HepG2 (cell line): ENCODE measurements around the gene COL27A1. TPM values are rescaled to one million over a fixed set of nuclear protein-coding genes. Genes with fewer than 3 reads are reported as not detected.

ENCODE experiments used
- HNF4A ChIP-seq: sonication (generic); formaldehyde crosslinking; IDR thresholded peaks from 2 replicates; pipeline ENCODE4 v1.4.0; 2020; ENCODE audit warnings: missing genetic modification reagents
- ZNF687 ChIP-seq: sonication (generic); formaldehyde crosslinking; IDR thresholded peaks from 2 replicates; pipeline ENCODE4 v1.5.1; 2020; ENCODE audit warnings: mild to moderate bottlenecking, missing genetic modification reagents, moderate library complexity
- ZSCAN20 ChIP-seq: sonication (generic); formaldehyde crosslinking; IDR thresholded peaks from 2 replicates; pipeline ENCODE4 v1.4.0; 2020; ENCODE audit warnings: missing genetic modification reagents, mild to moderate bottlenecking, borderline replicate concordance
- polyA plus RNA-seq, 8 experiments: library from polyadenylated mRNA; depleted of rRNA in 3 of 8; stranded (reverse) in 7 of 8; unstranded in 1 of 8; fragments of >200 nt; fragmentation: Illumina TruSeq in 4 of 8; extraction: Trizol in 4 of 8; gene quantifications; 2 replicates each; pipeline versions ENCODE4 v1.2.1 to v1.2.3, GENCODE V29; 2011 to 2016; ENCODE audit warnings: low read depth in 4 of 8, missing spikeins in 1 of 8, mixed read lengths in 1 of 8; ENCODE audit not compliant: insufficient read depth in 1 of 8
- total RNA-seq, 5 experiments: library from RNA; depleted of rRNA; stranded (reverse); fragments of >200 nt; fragmentation: Illumina TruSeq; extraction: Trizol; gene quantifications; 2 replicates each; pipeline ENCODE4 v1.2.3, GENCODE V29; 2016; ENCODE audit warnings: low read depth in 1 of 5
- TF ChIP-seq, protein P1 (sequence below): sonication (generic); formaldehyde crosslinking; IDR thresholded peaks from 2 replicates; pipeline ENCODE4 v1.4.0; 2020; ENCODE audit warnings: missing genetic modification reagents, mild to moderate bottlenecking, borderline replicate concordance
- TF ChIP-seq, protein P2 (sequence below): sonication (generic); formaldehyde crosslinking; IDR thresholded peaks from 2 replicates; pipeline ENCODE4 v1.9.0; 2022; ENCODE audit warnings: low read depth, missing genetic modification reagents

The COL27A1 gene
- total and polyA plus RNA-seq, 2 of the 13 experiments (the other 11 are each of a cell fraction or from before 2014, with no cell fraction given), result 71.3 to 89.1 TPM

DNA sequence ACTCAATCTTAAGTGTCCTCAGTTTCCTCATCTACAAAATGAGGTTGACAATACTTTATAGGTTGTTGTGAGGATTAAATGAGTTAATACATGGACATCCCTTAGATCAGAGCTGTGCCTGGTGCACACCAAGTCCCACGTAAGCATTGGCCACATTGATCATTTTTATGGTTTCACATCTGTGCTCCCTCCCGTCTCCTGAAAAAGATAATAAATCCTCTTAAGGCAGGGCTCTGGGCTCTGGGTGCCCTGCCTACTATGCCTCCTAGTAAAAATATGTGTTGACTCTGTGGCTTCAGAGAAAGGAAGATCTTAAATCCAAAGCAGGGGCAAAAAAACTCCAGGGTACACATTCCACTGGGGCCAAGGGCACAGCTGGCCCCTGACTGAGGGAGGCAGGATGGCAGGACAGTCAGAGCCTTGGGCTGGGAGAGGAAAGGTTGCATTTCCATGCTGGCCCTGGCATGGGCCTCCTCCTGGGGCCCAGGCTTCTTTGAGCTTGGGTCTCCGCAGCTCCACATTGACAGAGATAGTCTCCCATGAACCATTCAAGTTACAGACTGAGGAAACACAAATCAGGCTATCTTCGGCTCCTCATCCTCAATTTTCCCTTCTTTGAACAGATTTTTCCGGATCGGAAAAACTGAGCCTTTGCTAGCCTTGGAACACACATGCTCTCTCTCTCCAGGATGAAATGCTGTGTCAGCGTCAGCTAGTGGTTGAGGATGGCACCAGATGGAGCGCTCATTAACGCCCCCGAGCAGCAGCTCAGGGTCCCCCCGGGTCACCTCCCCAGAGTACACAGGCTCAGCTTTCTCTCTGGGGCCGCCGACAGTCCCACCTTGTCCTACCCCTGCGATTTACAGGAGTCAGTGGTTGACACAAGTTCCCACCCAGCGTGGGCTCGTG, 33.9 kb upstream of the COL27A1 start (continued):
- TF ChIP-seq, protein P1, sequence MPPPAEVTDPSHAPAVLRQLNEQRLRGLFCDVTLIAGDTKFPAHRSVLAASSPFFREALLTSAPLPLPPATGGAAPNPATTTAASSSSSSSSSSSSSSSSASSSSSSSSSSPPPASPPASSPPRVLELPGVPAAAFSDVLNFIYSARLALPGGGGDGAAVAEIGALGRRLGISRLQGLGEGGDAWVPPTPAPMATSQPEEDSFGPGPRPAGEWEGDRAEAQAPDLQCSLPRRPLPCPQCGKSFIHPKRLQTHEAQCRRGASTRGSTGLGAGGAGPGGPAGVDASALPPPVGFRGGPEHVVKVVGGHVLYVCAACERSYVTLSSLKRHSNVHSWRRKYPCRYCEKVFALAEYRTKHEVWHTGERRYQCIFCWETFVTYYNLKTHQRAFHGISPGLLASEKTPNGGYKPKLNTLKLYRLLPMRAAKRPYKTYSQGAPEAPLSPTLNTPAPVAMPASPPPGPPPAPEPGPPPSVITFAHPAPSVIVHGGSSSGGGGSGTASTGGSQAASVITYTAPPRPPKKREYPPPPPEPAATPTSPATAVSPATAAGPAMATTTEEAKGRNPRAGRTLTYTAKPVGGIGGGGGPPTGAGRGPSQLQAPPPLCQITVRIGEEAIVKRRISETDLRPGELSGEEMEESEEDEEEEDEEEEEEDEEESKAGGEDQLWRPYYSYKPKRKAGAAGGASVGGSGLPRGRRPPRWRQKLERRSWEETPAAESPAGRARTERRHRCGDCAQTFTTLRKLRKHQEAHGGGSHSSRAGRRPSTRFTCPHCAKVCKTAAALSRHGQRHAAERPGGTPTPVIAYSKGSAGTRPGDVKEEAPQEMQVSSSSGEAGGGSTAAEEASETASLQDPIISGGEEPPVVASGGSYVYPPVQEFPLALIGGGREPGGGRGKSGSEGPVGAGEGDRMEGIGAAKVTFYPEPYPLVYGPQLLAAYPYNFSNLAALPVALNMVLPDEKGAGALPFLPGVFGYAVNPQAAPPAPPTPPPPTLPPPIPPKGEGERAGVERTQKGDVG (CRISPR knock-in tag), result 0 out of 2 replicates have a peak, but pooled peaks have one; percentile 32
- peak; percentile 58 for TF ChIP-seq HNF4A
- peak; percentile 60 for TF ChIP-seq ZNF687 (CRISPR knock-in tag)
- TF ChIP-seq, protein P2, sequence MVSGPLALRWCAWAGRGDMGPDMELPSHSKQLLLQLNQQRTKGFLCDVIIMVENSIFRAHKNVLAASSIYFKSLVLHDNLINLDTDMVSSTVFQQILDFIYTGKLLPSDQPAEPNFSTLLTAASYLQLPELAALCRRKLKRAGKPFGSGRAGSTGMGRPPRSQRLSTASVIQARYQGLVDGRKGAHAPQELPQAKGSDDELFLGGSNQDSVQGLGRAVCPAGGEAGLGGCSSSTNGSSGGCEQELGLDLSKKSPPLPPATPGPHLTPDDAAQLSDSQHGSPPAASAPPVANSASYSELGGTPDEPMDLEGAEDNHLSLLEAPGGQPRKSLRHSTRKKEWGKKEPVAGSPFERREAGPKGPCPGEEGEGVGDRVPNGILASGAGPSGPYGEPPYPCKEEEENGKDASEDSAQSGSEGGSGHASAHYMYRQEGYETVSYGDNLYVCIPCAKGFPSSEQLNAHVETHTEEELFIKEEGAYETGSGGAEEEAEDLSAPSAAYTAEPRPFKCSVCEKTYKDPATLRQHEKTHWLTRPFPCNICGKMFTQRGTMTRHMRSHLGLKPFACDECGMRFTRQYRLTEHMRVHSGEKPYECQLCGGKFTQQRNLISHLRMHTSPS, result peak; percentile 94
- TF ChIP-seq ZSCAN20 (CRISPR knock-in tag), result no peak
